Osteoblast (primary cell): ENCODE results near the gene PTDSS2. TPM values are rescaled to one million over a fixed set of nuclear protein-coding genes. Genes with fewer than 3 reads are reported as not detected.

Experiments
- DNase-seq: peaks from one replicate; pipeline ENCODE4 v3.0.0; 2011; ENCODE audit warnings: low spot score, mixed read lengths; ENCODE audit not compliant: insufficient read length; ENCODE audit errors: missing footprints
- H2AFZ ChIP-seq: 2 replicates; pipeline ENCODE4 v1.6.0; 2011; ENCODE audit warnings: mild to moderate bottlenecking, low read length
- H3K27ac ChIP-seq: 2 replicates; pipeline ENCODE4 v1.5.1; 2011; ENCODE audit warnings: mild to moderate bottlenecking, low read depth, low read length, moderate library complexity
- H3K27me3 ChIP-seq: 2 replicates; pipeline ENCODE4 v1.6.0; 2012; ENCODE audit warnings: mild to moderate bottlenecking, control low read depth, inconsistent platforms, low read length, moderate library complexity; ENCODE audit not compliant: insufficient read depth
- H3K36me3 ChIP-seq: 2 replicates; pipeline ENCODE4 v1.5.1; 2011; ENCODE audit warnings: mild to moderate bottlenecking, low read length, control low read depth, moderate library complexity; ENCODE audit not compliant: insufficient read depth
- H3K4me1 ChIP-seq: 2 replicates; pipeline ENCODE4 v1.5.1; 2011; ENCODE audit warnings: mild to moderate bottlenecking, low read length, control low read depth, moderate library complexity; ENCODE audit not compliant: insufficient read depth
- H3K4me2 ChIP-seq: 2 replicates; pipeline ENCODE4 v1.6.0; 2011; ENCODE audit warnings: mild to moderate bottlenecking, low read length; ENCODE audit not compliant: insufficient read depth
- H3K4me3 ChIP-seq: fragments of 200-600 bp; sonication (generic); 3 replicates; pipeline ENCODE4 v1.5.1; 2012; ENCODE audit warnings: mild to moderate bottlenecking, low read length, inconsistent platforms; ENCODE audit not compliant: insufficient read depth
- H3K79me2 ChIP-seq: 2 replicates; pipeline ENCODE4 v1.6.0; 2012; ENCODE audit warnings: mild to moderate bottlenecking, low read length, control low read depth, inconsistent platforms; ENCODE audit not compliant: insufficient read depth
- H3K9me3 ChIP-seq: 2 replicates; pipeline ENCODE4 v1.5.1; 2011; ENCODE audit warnings: low read depth, low read length, control low read depth
- H4K20me1 ChIP-seq: 2 replicates; pipeline ENCODE4 v1.6.0; 2012; ENCODE audit warnings: mild to moderate bottlenecking, low read length, control low read depth; ENCODE audit not compliant: insufficient read depth
- total RNA-seq: library from RNA; depleted of rRNA; stranded (reverse); fragments of >200 nt; gene quantifications from 2 replicates; pipeline ENCODE4 v1.2.3, GENCODE V29; 2012
- TF ChIP-seq, protein P1 (sequence below): IDR thresholded peaks from 2 replicates; pipeline ENCODE4 v1.5.1; 2011; ENCODE audit warnings: mild to moderate bottlenecking, low read depth, low read length, moderate library complexity; ENCODE audit errors: extremely low read depth

The PTDSS2 gene
- total RNA-seq, 1 donor, result 36.2 TPM

GRCh38 chr11:501683-502287 lies 51.7 kb downstream of the PTDSS2 start:
- H3K4me1 ChIP-seq, result peaks cover 27% of the 10 kb centered on the region
- no peak overlapping the region for H3K4me2 ChIP-seq
- peaks cover 38% of the 10 kb centered on the region for H4K20me1 ChIP-seq
- no peak overlapping the region for H3K27ac ChIP-seq
- H3K27me3 ChIP-seq, result no peaks in the 10 kb centered on the region
- peaks cover 48% of the 10 kb centered on the region for H3K36me3 ChIP-seq
- H3K9me3 ChIP-seq, result no peaks in the 10 kb centered on the region
- no peak overlapping the region for H3K4me3 ChIP-seq
- no peak overlapping the region for H2AFZ ChIP-seq
- peak; percentile 90 for DNase-seq
- H3K79me2 ChIP-seq, result peaks cover 83% of the 10 kb centered on the region
- TF ChIP-seq, protein P1, sequence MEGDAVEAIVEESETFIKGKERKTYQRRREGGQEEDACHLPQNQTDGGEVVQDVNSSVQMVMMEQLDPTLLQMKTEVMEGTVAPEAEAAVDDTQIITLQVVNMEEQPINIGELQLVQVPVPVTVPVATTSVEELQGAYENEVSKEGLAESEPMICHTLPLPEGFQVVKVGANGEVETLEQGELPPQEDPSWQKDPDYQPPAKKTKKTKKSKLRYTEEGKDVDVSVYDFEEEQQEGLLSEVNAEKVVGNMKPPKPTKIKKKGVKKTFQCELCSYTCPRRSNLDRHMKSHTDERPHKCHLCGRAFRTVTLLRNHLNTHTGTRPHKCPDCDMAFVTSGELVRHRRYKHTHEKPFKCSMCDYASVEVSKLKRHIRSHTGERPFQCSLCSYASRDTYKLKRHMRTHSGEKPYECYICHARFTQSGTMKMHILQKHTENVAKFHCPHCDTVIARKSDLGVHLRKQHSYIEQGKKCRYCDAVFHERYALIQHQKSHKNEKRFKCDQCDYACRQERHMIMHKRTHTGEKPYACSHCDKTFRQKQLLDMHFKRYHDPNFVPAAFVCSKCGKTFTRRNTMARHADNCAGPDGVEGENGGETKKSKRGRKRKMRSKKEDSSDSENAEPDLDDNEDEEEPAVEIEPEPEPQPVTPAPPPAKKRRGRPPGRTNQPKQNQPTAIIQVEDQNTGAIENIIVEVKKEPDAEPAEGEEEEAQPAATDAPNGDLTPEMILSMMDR, result no peak

GRCh38 chr11:502288-503178 lies 52.5 kb downstream of the PTDSS2 start:
- Histone ChIP-seq H3K79me2 (peaks cover 77% of the 10 kb centered on the region), H3K27ac (peak overlapping the region; percentile 75), H2AFZ (no peak overlapping the region), H3K4me2 (peak overlapping the region; percentile 85), H3K9me3 (no peaks in the 10 kb centered on the region), H3K36me3 (peaks cover 40% of the 10 kb centered on the region), H3K4me3 (no peak overlapping the region), H3K4me1 (peaks cover 27% of the 10 kb centered on the region), H3K27me3 (no peaks in the 10 kb centered on the region), H4K20me1 (peaks cover 35% of the 10 kb centered on the region)
- DNase-seq, result peak; percentile 91
- TF ChIP-seq, protein P1, result no peak

DNA sequence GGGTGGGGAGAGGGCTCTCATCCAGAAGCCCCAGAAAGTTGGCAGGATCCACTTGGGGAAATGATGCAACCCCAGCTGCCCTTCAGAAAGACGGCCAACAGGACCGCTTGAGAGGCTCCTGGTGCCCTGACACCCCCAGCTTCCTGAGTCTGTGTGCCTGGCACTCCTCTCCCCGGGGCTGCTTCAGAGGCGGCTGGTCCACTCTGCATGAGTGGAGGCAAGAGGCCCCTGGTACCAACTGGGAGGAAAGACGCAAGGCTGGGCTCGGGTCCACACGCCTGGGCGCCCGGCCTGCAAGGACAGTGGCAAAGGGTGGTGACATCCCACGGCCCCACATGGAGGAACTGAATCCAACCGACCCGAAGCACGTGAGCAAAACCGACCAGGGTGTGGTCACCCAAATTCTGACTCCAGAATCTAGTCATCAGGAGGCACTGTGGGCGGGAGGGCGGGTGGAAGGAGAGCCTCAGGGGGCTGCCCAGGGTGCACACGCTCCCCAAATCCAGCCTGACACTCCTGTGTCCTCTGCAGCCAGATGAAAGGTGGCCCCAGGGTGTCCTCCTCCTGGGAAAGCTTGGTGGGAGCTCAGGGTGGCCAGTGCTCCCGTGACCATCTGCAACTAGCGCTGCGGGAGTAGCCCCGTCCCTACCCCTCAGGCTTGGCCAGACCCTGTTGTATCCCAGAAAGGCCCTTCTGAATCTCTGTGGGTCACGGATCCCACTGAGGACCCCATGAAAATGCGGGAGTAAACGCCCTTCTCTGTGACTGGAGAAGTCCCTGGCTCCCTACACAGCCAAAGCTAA lies 53.3 kb downstream of the PTDSS2 start:
- peaks cover 77% of the 10 kb centered on the region for H3K79me2 ChIP-seq
- peak; percentile 96 for DNase-seq
- H2AFZ ChIP-seq, result no peak overlapping the region
- TF ChIP-seq, protein P1, result no peak
- H3K4me2 ChIP-seq, result peak overlapping the region; percentile 85
- H3K36me3 ChIP-seq, result peaks cover 32% of the 10 kb centered on the region
- no peaks in the 10 kb centered on the region for H3K9me3 ChIP-seq
- peak overlapping the region; percentile 99 for H3K27ac ChIP-seq
- H3K4me3 ChIP-seq, result peak overlapping the region; percentile 95
- H3K27me3 ChIP-seq, result no peaks in the 10 kb centered on the region
- peaks cover 29% of the 10 kb centered on the region for H4K20me1 ChIP-seq
- H3K4me1 ChIP-seq, result peaks cover 33% of the 10 kb centered on the region
